Caki2 (cell line): ENCODE results near the gene RADIL. TPM values are rescaled to one million over a fixed set of nuclear protein-coding genes. Genes with fewer than 3 reads are reported as not detected.
A peak's percentile ranks its signal among the peaks of the same experiment; 100 is the strongest.

Experiments
- DNase-seq: peaks from one replicate; pipeline ENCODE4 v3.0.0-alpha.2; 2015; ENCODE audit warnings: low read depth
- in situ Hi-C: cut with HindIII; loops from 2 replicates; pipeline ENCODE4 v1.10.0; 2016; ENCODE audit warnings: low sequenced_read_pairs, low pct_unique_long_range_greater_than_20kb, mixed read lengths
- total RNA-seq: library from RNA; depleted of rRNA; stranded (reverse); fragments of >200 nt; shearing (Covaris generic); gene quantifications from 2 replicates; pipeline ENCODE4 v1.2.3, GENCODE V29; 2014; ENCODE audit warnings: low replicate concordance

RADIL gene
- total RNA-seq, 1 experiment from 2014 or later = 2.2 TPM

- in situ Hi-C loops = no loop called here
- DNase-seq = no peak
Measured at GRCh38 chr7:4837041-4837802, 46.3 kb downstream of the RADIL start.

DNA sequence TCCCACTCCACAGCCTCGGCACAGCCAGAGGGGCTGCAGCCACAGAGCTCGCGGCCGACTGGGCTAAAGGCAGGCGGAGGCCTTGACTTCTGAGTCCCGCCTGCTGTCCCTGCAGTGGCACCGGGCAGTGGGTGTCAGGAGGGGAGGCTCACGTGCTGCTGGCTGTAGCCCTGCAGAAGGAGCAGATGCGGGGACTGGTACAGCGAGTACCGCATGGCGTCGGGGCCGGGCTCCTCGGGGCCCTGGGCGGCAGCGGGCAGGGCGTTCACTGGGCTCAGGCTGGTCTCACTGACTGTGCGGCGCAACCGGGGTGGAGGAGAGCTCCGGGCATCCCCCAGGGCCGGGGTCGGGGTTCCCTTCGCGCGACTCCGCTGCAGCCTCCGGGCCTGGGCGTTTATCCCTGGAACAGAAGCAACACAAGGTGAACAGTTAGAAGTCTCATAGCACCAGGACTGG is 47.3 kb downstream of the RADIL start:
- no peak for DNase-seq
- in situ Hi-C loops = no loop called here

DNA sequence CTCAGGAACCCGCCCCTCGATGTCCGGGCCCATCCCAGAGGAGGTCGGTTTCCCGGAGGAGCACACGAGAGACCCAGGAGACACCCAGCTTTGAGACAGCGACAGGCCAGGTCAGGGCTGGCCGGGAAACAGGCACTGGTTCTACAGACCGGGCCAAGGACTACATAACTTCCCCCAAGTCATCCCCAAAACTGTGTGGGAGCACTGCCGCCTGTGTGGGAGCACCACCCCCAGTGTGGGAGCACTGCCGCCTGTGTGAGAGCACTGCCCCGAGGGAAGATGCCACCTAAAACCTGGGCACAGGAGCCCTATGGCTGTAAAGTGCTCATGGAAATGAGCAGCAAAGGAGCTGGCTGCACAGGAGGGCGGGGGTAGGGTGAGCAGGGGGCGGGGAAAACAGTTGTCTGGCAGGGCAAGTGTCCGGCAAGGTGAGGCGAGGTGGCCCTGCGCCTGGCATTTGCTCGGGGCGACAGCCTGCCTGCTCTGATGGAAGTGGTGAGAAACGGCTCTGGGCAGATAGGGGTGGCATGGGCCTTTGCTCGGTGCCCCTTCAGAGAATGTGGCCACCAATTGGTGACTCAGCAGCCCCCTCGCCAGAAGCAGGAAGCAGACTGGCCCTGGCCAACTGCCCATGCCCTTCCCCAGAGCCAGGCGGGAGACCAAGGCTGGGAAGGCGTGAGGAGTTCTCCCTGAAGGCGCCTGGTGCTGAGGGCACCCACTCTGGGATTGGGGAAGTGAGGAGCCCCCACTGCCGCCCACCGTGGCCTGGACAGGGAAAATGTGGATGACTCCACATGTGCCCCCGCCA is 47.9 kb downstream of the RADIL start:
- in situ Hi-C loops = no loop called here
- no peak for DNase-seq

- no peak for DNase-seq
- in situ Hi-C loops = no loop called here
Measured at GRCh38 chr7:4834601-4835397, 48.7 kb downstream of the RADIL start.

GRCh38 chr7:4833691-4834600 is 49.6 kb downstream of the RADIL start:
- in situ Hi-C loops = no loop called here
- no peak for DNase-seq

GRCh38 chr7:4833176-4833575 is 50.3 kb downstream of the RADIL start:
- no peak for DNase-seq
- in situ Hi-C loops = no loop called here

DNA sequence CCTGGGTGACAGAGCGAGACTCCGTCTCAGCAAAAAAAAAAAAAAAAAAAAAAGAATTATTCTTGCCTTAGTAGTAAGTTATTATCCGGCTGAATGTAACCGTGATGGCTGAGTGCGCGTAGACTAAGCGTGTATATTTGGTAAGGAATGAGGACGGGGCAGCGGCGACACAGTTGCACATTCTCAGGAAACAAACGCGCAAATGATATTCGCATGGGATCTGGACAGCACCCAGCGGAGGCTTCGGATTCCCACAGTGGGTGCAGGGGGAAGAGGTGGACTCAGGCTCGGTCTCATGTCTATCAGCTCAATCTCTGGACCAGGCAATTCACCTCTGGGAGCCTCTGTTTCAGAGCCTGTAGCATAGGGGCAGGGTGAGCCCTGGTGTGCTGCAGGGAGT is 50.8 kb downstream of the RADIL start:
- in situ Hi-C loops = no loop called here
- no peak for DNase-seq

DNA sequence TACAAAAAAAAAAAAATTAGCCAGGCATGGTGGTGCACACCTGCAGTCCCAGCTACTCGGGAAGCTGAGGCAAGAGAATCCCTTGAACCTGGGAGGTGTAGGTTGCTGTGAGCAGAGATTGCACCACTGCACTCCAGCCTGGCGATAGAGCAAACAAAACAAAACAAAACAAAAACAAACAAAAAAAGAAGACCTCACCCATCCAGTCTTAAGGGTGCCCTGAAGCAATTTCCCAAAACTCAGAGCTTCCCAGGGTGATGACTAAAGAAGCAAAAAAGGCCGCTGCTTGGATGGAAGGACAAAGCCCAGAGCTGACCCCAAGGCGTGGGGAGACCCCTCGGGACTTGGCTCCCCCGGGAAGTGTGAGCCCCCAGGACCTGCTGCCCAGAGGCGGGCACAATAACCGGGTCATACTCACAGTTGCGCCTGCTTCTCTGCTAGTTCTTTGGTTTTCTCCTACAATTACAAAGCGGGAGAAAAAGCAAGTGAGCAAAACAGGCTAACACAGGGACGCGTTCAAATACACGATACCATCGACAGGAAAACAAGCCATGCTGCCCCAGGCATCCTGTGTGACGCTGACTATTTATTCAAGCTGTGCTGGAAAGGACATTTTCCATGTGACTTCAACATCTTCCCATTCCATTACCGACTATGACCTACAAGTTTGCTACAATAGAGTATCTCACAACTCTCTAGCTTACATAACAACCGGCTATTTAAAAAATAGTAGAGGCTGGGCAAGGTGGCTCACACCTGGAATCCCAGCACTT is 51.6 kb downstream of the RADIL start:
- no peak for DNase-seq

GRCh38 chr7:4830176-4830575 is 53.3 kb downstream of the RADIL start:
- in situ Hi-C loops = no loop called here

More for the DNA sequence above, 51.6 kb downstream of the RADIL start:
- in situ Hi-C loops = no loop called here

GRCh38 chr7:4828720-4829383 is 54.7 kb downstream of the RADIL start:
- no peak for DNase-seq

More at GRCh38 chr7:4830176-4830575, 53.3 kb downstream of the RADIL start:
- peak; percentile 12 for DNase-seq

GRCh38 chr7:4825081-4825480 is 58.4 kb downstream of the RADIL start:
- in situ Hi-C loops = no loop called here

More at GRCh38 chr7:4828720-4829383, 54.7 kb downstream of the RADIL start:
- in situ Hi-C loops = no loop called here

DNA sequence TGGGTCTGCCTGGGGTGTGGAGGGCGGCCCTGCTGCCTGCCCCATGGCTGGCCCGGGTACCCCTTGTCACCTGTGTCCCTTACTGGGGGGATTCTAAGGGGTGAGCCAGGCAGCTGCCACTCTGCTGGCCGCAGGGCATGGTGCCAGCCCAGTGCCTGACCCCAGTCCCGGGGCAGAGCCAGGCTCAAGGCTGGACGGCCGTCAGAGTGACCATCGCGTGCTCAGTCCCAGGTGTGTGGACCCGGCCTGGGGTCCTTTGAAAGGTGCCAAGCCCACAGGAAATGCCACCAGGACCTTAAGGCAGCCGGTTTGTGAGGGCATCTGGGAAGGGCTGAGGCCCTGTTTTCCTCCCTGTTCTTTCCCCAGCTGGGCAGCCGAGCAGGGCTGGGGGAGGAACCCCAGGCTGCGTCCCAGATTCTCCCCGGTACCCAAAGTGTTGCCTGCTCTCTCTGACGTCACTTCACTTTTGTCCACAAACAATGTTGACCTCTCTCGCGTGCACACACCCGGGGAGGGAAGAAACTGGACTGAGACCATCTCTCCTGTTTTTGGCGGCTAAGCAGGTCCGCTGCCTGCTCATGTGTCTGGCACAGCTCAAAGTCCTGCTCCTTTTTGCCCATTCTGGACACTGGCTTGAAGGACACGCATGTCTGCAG is 59.3 kb downstream of the RADIL start:
- DNase-seq = no peak
- in situ Hi-C loops = no loop called here

More at GRCh38 chr7:4825081-4825480, 58.4 kb downstream of the RADIL start:
- DNase-seq = no peak

DNA sequence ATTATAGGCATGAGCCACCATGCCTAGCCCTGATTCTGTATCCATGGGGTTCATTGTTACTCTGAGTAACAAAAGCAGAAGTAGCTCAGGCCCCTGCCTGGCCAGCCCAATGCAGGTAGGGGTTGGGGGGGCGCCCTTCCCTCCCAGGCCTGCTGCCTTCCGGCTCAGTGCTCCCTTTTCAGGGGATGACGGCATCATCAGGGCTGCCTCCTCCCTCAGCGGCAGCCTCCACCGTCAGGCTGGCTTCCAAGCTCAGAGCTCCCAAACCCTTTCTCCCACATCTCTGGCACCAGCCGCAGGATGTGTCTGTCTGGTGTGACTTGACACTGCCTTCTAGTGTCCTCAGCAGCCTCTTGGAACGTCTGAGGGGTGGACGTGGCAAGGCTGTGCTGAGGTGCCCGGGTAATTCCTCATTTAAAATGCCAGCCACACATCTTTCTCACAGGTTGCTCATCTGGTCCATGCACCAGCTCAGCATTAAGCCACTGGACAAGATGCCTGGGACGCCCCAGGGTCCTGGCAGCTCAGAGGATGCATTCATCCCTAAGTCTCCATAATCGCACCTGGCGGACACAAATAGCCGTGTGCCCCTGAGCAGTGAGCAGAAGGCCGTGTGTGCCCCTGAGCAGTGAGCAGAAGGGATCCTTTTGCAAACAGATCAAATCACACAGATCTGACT is 59.9 kb downstream of the RADIL start:
- in situ Hi-C loops = no loop called here
- DNase-seq = no peak

- in situ Hi-C loops = no loop called here
Measured at GRCh38 chr7:4822677-4823076, 60.8 kb downstream of the RADIL start.

GRCh38 chr7:4820967-4821471 is 62.5 kb downstream of the RADIL start:
- no peak for DNase-seq
- in situ Hi-C loops = no loop called here

More at GRCh38 chr7:4822677-4823076, 60.8 kb downstream of the RADIL start:
- no peak for DNase-seq
